ENCODE results near the gene RPL34.
"Not testable (repeated sequence)": the region's sequence is repeated elsewhere in the genome, so short reads cannot be mapped to it uniquely, and the experiment has no call there.

The RPL34 gene

DNA sequence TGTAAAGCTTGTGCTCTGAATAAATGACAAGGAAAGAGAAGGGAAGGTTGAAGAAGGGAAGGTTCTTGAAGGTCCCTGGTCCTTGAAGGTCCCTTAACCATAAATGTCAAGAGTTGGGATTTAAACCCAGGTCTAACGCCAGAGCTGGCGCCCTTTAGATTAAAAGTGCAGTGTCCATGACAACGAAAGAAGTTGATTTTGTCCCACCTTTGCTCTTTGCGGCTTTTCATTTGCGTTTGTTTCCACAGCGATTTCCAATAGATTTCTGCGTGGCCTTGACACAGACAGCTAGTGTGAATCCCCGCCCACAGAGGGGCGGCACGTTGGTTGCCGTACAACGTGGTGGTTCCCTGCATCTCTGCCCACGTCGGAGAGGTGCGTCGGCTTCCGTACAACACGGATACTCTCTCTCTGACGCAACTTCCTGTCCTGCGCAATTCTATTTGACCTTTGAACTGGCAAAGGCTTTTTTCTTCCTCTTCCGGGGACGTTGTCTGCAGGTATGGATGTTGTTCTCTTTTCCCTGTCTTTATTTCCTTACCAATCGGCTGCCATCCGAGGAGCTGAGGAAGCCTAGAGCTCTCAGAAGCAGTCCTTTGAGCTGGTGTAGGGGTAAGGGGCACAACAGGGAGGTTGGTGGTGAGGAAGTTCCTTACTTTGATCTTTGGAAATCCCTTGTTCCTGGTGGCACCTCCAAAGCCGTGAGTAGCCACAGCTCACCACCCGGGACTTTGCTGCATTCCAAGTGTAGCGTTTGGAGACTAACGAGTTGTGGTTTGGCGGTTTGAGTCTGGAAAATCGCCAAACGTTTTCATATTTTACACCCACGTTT lies at the start of gene RPL34:
Gene RPL34, plus strand, starts transcription at position 476 of the 832 bp plus-strand sequence. CDS start 1,384 bp downstream, outside the sequence.
- intact Hi-C loops (cut with micrococcal nuclease) = loop anchor here (1.0 to 10.0 kb wide), 2 partner anchors 30 to 1194 kb away; partner anchors contain the start of genes GAR1 and OSTC
- Mint-ChIP-seq H3K4me1 (ENCODE audit: low read depth) (peaks cover 39% of the 10 kb centered on the region), H3K4me3 (peak within 1 kb of the TSS; percentile 91), H3K27ac (peak within 1 kb of the TSS; percentile 95), H3K36me3 (ENCODE audit: low read depth) (peaks cover 46% of the 10 kb centered on the region), H3K27me3 (no peaks in the 10 kb centered on the region), H3K9me3 (peaks cover 8% of the 10 kb centered on the region)

DNA sequence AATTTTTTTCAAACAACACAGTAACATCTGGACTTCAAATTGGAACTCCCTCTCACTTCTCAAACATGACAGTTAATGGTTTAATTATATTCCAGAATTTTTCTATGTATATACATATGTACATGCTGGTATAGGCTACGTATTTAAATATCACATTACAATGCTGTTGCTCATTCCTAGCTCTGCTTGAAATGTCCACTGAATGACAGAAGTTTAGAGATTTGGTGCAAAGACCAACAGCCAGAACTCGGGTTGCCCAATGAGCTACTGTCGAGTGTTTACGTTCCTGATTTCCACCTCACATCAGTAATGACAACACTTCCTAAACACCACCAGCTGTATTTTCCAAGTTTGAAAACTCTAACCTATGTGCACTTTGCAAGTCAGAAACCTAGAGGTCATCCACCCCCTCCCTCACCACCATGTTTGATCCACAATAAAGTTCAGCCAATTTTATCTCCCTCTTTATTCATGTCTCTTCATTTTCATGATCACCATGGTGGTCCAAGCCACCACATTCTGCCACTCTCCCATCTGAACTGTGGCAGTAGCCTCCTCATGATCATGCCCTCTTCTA lies 49.3 kb upstream of the RPL34 start:
- Mint-ChIP-seq H3K27ac (no peak overlapping the region), H3K4me3 (no peak overlapping the region), H3K27me3 (peaks cover 6% of the 10 kb centered on the region), H3K4me1 (ENCODE audit: low read depth) (no peaks in the 10 kb centered on the region), H3K9me3 (no peaks in the 10 kb centered on the region), H3K36me3 (ENCODE audit: low read depth) (no peaks in the 10 kb centered on the region)
- intact Hi-C loops (cut with micrococcal nuclease) = no loop called here

GRCh38 chr4:108574402-108574801 lies 46.0 kb upstream of the RPL34 start:
- H3K36me3 Mint-ChIP-seq (ENCODE audit: low read depth) = no peaks in the 10 kb centered on the region
- no peak overlapping the region for H3K27ac Mint-ChIP-seq
- peaks cover 6% of the 10 kb centered on the region for H3K27me3 Mint-ChIP-seq
- no peaks in the 10 kb centered on the region for H3K9me3 Mint-ChIP-seq
- H3K4me3 Mint-ChIP-seq = no peak overlapping the region
- H3K4me1 Mint-ChIP-seq (ENCODE audit: low read depth) = no peaks in the 10 kb centered on the region
- intact Hi-C loops (cut with micrococcal nuclease) = no loop called here

DNA sequence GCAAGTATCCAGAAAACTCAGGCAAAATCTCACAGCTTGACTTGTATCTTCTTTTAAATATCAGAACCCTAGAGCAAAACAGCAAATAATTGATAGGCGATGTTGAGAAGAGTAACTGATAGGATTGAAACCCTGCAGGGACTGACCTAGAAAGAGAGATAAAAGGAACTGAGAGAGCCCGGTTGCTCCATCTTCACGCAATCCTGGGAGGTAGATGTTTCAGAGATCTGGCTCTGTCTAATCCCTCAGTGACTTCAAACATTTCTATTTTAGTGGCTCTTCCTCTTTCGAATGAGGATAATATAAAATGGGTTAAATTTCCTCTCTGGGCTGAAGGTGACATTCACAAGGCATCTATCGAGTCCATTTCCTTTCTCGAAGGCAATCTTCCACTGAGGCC lies 39.3 kb upstream of the RPL34 start:
- no peaks in the 10 kb centered on the region for H3K9me3 Mint-ChIP-seq
- intact Hi-C loops (cut with micrococcal nuclease) = no loop called here
- no peak overlapping the region for H3K27ac Mint-ChIP-seq
- no peak overlapping the region for H3K4me3 Mint-ChIP-seq
- H3K4me1 Mint-ChIP-seq (ENCODE audit: low read depth) = peaks cover 14% of the 10 kb centered on the region
- H3K27me3 Mint-ChIP-seq = no peaks in the 10 kb centered on the region
- H3K36me3 Mint-ChIP-seq (ENCODE audit: low read depth) = no peaks in the 10 kb centered on the region

- Mint-ChIP-seq H3K4me1 (ENCODE audit: low read depth) (peaks cover 6% of the 10 kb centered on the region), H3K27ac (no peak overlapping the region), H3K4me3 (no peak overlapping the region), H3K36me3 (ENCODE audit: low read depth) (no peaks in the 10 kb centered on the region), H3K9me3 (no peaks in the 10 kb centered on the region), H3K27me3 (no peaks in the 10 kb centered on the region)
- intact Hi-C loops (cut with micrococcal nuclease) = no loop called here
These were observed 33.6 kb upstream of the RPL34 start for GRCh38 chr4:108586778-108587177.

GRCh38 chr4:108588878-108589277 lies 31.5 kb upstream of the RPL34 start:
- Mint-ChIP-seq H3K36me3 (ENCODE audit: low read depth) (peaks cover 4% of the 10 kb centered on the region), H3K27me3 (no peaks in the 10 kb centered on the region), H3K27ac (no peak overlapping the region), H3K4me3 (no peak overlapping the region), H3K9me3 (peaks cover 2% of the 10 kb centered on the region), H3K4me1 (ENCODE audit: low read depth) (no peaks in the 10 kb centered on the region)
- intact Hi-C loops (cut with micrococcal nuclease) = no loop called here

DNA sequence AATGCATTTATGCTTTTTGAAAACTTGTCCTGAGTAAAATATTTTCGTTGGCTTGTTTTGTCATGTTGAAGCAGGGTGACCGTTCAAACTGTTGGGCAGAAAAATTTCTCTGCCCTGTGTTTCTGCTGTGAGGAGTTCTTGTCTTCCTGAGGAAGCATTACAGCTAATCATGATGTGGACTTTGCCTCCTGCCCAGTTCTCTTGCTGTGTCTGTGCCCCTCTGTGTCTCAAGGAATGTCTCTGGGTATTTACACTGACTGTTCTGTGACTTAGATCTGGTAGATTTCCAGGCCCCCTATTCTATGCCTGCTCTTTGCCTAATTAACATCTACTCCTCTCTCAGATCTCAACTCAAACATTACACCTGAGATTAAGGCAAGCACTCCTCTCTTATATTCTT lies 30.4 kb upstream of the RPL34 start:
- Mint-ChIP-seq H3K9me3 (peaks cover 12% of the 10 kb centered on the region), H3K27ac (no peak overlapping the region), H3K36me3 (ENCODE audit: low read depth) (peaks cover 11% of the 10 kb centered on the region), H3K27me3 (no peaks in the 10 kb centered on the region), H3K4me3 (no peak overlapping the region), H3K4me1 (ENCODE audit: low read depth) (no peaks in the 10 kb centered on the region)
- intact Hi-C loops (cut with micrococcal nuclease) = no loop called here

DNA sequence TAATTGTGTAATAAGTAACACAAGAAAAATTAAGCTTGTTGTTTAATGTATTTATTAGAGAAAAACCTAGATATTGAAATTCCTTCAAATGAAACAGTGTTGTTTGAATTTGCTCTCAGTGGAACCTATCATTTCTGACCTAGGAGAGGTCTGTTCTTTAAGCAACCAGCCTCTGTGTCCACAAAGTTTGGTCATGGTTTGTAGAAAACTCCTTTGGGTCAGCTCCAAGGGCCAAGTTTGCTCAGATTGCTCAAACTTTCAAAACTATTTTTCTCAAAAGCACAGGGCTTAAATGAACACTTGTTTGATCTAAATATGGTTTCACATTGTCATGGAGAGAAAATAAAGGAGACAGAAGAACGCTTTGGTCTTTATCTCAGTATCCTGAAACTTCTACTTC lies 29.6 kb upstream of the RPL34 start:
- intact Hi-C loops (cut with micrococcal nuclease) = no loop called here
- Mint-ChIP-seq H3K4me3 (no peak overlapping the region), H3K27me3 (no peaks in the 10 kb centered on the region), H3K9me3 (peaks cover 12% of the 10 kb centered on the region), H3K4me1 (ENCODE audit: low read depth) (no peaks in the 10 kb centered on the region), H3K27ac (no peak overlapping the region), H3K36me3 (ENCODE audit: low read depth) (peaks cover 11% of the 10 kb centered on the region)

GRCh38 chr4:108592674-108592986 lies 27.7 kb upstream of the RPL34 start:
- no peaks in the 10 kb centered on the region for H3K27me3 Mint-ChIP-seq
- no peak overlapping the region for H3K4me3 Mint-ChIP-seq
- no peak overlapping the region for H3K27ac Mint-ChIP-seq
- H3K9me3 Mint-ChIP-seq = peaks cover 12% of the 10 kb centered on the region
- H3K4me1 Mint-ChIP-seq (ENCODE audit: low read depth) = peaks cover 5% of the 10 kb centered on the region
- H3K36me3 Mint-ChIP-seq (ENCODE audit: low read depth) = peaks cover 11% of the 10 kb centered on the region
- intact Hi-C loops (cut with micrococcal nuclease) = no loop called here

DNA sequence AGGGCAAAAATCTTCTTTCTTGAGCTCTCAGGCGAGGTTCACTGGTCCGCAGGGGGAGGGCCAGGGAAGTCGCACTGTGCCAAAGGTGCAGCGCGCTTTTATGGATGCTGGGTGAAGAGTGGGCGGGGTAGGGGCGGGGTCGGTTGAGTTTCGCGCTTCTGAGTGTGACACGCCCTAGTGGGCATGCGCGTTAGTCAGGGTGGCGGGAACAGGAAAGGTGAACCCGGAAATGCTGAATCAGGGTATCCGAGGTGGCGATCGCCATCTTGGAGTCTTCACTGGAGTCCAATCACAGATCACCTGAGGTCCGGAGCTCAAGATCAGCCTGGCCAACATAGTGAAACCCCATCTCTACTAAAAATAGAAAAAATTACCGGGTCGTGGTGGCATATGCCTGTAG lies 26.1 kb upstream of the RPL34 start:
- H3K4me3 Mint-ChIP-seq; H3K4me1 Mint-ChIP-seq (ENCODE audit: low read depth); H3K27ac Mint-ChIP-seq; H3K27me3 Mint-ChIP-seq; intact Hi-C loops (cut with micrococcal nuclease): not testable (repeated sequence)
- Mint-ChIP-seq H3K36me3 (ENCODE audit: low read depth) (peaks cover 11% of the 10 kb centered on the region), H3K9me3 (peaks cover 12% of the 10 kb centered on the region)

DNA sequence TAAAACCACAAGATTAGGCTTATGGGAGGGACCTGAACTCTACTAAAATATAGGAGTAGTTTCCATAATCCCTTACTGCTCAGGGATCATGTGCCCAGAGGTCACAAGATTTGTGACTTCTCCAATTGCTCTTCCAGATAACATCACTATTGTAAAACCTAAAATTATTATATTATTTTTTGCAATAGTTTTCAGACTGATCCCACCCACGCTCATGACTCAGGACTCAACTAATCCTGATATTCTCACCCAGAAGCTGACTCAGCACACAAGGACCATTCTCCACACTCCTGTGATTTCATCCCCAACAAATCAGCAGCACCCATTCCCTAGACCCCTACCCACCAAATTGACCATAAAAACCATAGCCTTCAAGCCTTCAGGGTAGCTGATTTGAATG lies 24.0 kb upstream of the RPL34 start:
- peaks cover 12% of the 10 kb centered on the region for H3K9me3 Mint-ChIP-seq
- no peak overlapping the region for H3K4me3 Mint-ChIP-seq
- peaks cover 5% of the 10 kb centered on the region for H3K4me1 Mint-ChIP-seq (ENCODE audit: low read depth)
- H3K27me3 Mint-ChIP-seq = no peaks in the 10 kb centered on the region
- intact Hi-C loops (cut with micrococcal nuclease) = no loop called here
- H3K27ac Mint-ChIP-seq = no peak overlapping the region
- H3K36me3 Mint-ChIP-seq (ENCODE audit: low read depth) = peaks cover 11% of the 10 kb centered on the region

- Mint-ChIP-seq H3K27ac (no peak overlapping the region), H3K27me3 (no peaks in the 10 kb centered on the region), H3K4me3 (no peak overlapping the region), H3K4me1 (ENCODE audit: low read depth) (peaks cover 5% of the 10 kb centered on the region), H3K36me3 (ENCODE audit: low read depth) (no peaks in the 10 kb centered on the region), H3K9me3 (no peaks in the 10 kb centered on the region)
- intact Hi-C loops (cut with micrococcal nuclease) = no loop called here
These were observed 19.3 kb upstream of the RPL34 start for GRCh38 chr4:108601106-108601505.

- H3K27ac Mint-ChIP-seq = no peak overlapping the region
- intact Hi-C loops (cut with micrococcal nuclease) = no loop called here
- H3K4me3 Mint-ChIP-seq = no peak overlapping the region
- no peaks in the 10 kb centered on the region for H3K9me3 Mint-ChIP-seq
- H3K36me3 Mint-ChIP-seq (ENCODE audit: low read depth) = no peaks in the 10 kb centered on the region
- H3K4me1 Mint-ChIP-seq (ENCODE audit: low read depth) = peaks cover 2% of the 10 kb centered on the region
- H3K27me3 Mint-ChIP-seq = no peaks in the 10 kb centered on the region
These were observed 18.8 kb upstream of the RPL34 start for GRCh38 chr4:108601532-108601931.

- H3K9me3 Mint-ChIP-seq = no peaks in the 10 kb centered on the region
- no peaks in the 10 kb centered on the region for H3K27me3 Mint-ChIP-seq
- no peaks in the 10 kb centered on the region for H3K4me1 Mint-ChIP-seq (ENCODE audit: low read depth)
- no peaks in the 10 kb centered on the region for H3K36me3 Mint-ChIP-seq (ENCODE audit: low read depth)
- H3K4me3 Mint-ChIP-seq = no peak overlapping the region
- no peak overlapping the region for H3K27ac Mint-ChIP-seq
- intact Hi-C loops (cut with micrococcal nuclease) = no loop called here
These were observed 18.2 kb upstream of the RPL34 start for GRCh38 chr4:108602163-108602562.

All from dendritic cell treated with granulocyte-macrophage colony-stimulating factor and Interleukin-4, amounts not matched to agents 40 ng/mL and 50 ng/mL, for 4 days (primary cell).